ENCODE results near the gene PFDN5.
"Not testable (repeated sequence)": the region's sequence is repeated elsewhere in the genome, so short reads cannot be mapped to it uniquely, and the experiment has no call there.

Gene PFDN5

GRCh38 chr12:53325511-53326061 lies 30.2 kb downstream of the PFDN5 start:
- FAIRE-seq (no peak), DNase-seq (ENCODE audit: insufficient read length, low spot score) (no peak)

GRCh38 chr12:53326460-53327185 lies 31.3 kb downstream of the PFDN5 start:
- FAIRE-seq: no peak

GRCh38 chr12:53327435-53328042 lies 32.2 kb downstream of the PFDN5 start:
- DNase-seq (ENCODE audit: insufficient read length, low spot score) (no peak), FAIRE-seq (no peak)

More at GRCh38 chr12:53326460-53327185, 31.3 kb downstream of the PFDN5 start:
- no peak for DNase-seq (ENCODE audit: insufficient read length, low spot score)

- DNase-seq (ENCODE audit: insufficient read length, low spot score) (no peak), FAIRE-seq (no peak)
Observed at GRCh38 chr12:53328043-53328435, 32.7 kb downstream of the PFDN5 start.

GRCh38 chr12:53330671-53331070 lies 35.3 kb downstream of the PFDN5 start:
- DNase-seq (ENCODE audit: insufficient read length, low spot score) (no peak), FAIRE-seq (no peak)

- DNase-seq (ENCODE audit: insufficient read length, low spot score); FAIRE-seq: not testable (repeated sequence)
Observed at GRCh38 chr12:53332339-53332738, 37.0 kb downstream of the PFDN5 start.

- FAIRE-seq: no peak
Observed at GRCh38 chr12:53332744-53333143, 37.4 kb downstream of the PFDN5 start.

GRCh38 chr12:53333289-53333688 lies 37.9 kb downstream of the PFDN5 start:
- FAIRE-seq (no peak), DNase-seq (ENCODE audit: insufficient read length, low spot score) (no peak)

More at GRCh38 chr12:53332744-53333143, 37.4 kb downstream of the PFDN5 start:
- no peak for DNase-seq (ENCODE audit: insufficient read length, low spot score)

- FAIRE-seq (no peak), DNase-seq (ENCODE audit: insufficient read length, low spot score) (no peak)
Observed at GRCh38 chr12:53333845-53334244, 38.5 kb downstream of the PFDN5 start.

- FAIRE-seq (no peak), DNase-seq (ENCODE audit: insufficient read length, low spot score) (no peak)
Observed at GRCh38 chr12:53334822-53335221, 39.5 kb downstream of the PFDN5 start.

- no peak for DNase-seq (ENCODE audit: insufficient read length, low spot score)
- FAIRE-seq: no peak
Observed at GRCh38 chr12:53336181-53336681, 40.9 kb downstream of the PFDN5 start, which contains the start of gene SP7. Gene SP7 (minus strand): TSS chr12:53336354. CDS start chr12:53335646, 708 bp downstream.

GRCh38 chr12:53338017-53338416 lies 42.7 kb downstream of the PFDN5 start:
- no peak for DNase-seq (ENCODE audit: insufficient read length, low spot score)
- FAIRE-seq: no peak

GRCh38 chr12:53338916-53339315 lies 43.6 kb downstream of the PFDN5 start:
- DNase-seq (ENCODE audit: insufficient read length, low spot score) (no peak), FAIRE-seq (no peak)

- DNase-seq (ENCODE audit: insufficient read length, low spot score) (no peak), FAIRE-seq (no peak)
Observed at GRCh38 chr12:53340398-53340797, 45.1 kb downstream of the PFDN5 start.

GRCh38 chr12:53343449-53343848 lies 48.1 kb downstream of the PFDN5 start:
- FAIRE-seq (no peak), DNase-seq (ENCODE audit: insufficient read length, low spot score) (no peak)

- no peak for FAIRE-seq
- DNase-seq (ENCODE audit: insufficient read length, low spot score): no peak
Observed at GRCh38 chr12:53343969-53344368, 48.6 kb downstream of the PFDN5 start.

- DNase-seq (ENCODE audit: insufficient read length, low spot score): no peak
- FAIRE-seq: no peak
Observed at GRCh38 chr12:53344487-53344823, 49.1 kb downstream of the PFDN5 start.

- FAIRE-seq: peak; percentile 59
- DNase-seq (ENCODE audit: insufficient read length, low spot score): peak; percentile 85
Observed at GRCh38 chr12:53344824-53345485, 49.6 kb downstream of the PFDN5 start.

- DNase-seq (ENCODE audit: insufficient read length, low spot score) (no peak), FAIRE-seq (no peak)
Observed at GRCh38 chr12:53345486-53346188, 50.3 kb downstream of the PFDN5 start.

- no peak for FAIRE-seq
- DNase-seq (ENCODE audit: insufficient read length, low spot score): no peak
Observed at GRCh38 chr12:53346491-53346890, 51.1 kb downstream of the PFDN5 start.

- no peak for FAIRE-seq
- DNase-seq (ENCODE audit: insufficient read length, low spot score): no peak
Observed at GRCh38 chr12:53347905-53348304, 52.6 kb downstream of the PFDN5 start.

Measured in GM19239 (cell line).